H1 (cell line): ENCODE data around the gene PTPRE.

Source experiments
- ATF3 ChIP-seq: IDR thresholded peaks from 2 replicates; pipeline ENCODE4 v1.6.1; 2011; ENCODE audit warnings: low read depth, mild to moderate bottlenecking, low read length; ENCODE audit not compliant: insufficient read depth
- CTCF ChIP-seq, 3 experiments: IDR thresholded peaks; 1 replicate in 2 of 3; 2 replicates in 1 of 3; pipeline versions ENCODE4 v1.5.1 to v1.6.1; 2011; ENCODE audit warnings: low read length in 3 of 3, mild to moderate bottlenecking in 3 of 3, inconsistent platforms in 2 of 3, low read depth in 1 of 3, moderate library complexity in 1 of 3; ENCODE audit not compliant: insufficient read depth in 1 of 3; ENCODE audit errors: control extremely low read depth in 1 of 3
- EZH2 ChIP-seq: fragments of 200-600 bp; sonication (generic); IDR thresholded peaks from 2 replicates; pipeline ENCODE4 v1.7.1; 2012; ENCODE audit warnings: low read depth, mild to moderate bottlenecking, moderate library complexity, low read length, inconsistent platforms; ENCODE audit not compliant: severe bottlenecking
- GABPA ChIP-seq: IDR thresholded peaks from 2 replicates; pipeline ENCODE4 v1.6.1; 2011; ENCODE audit warnings: mild to moderate bottlenecking, low read length, moderate library complexity, borderline replicate concordance; ENCODE audit not compliant: insufficient read depth
- NRF1 ChIP-seq: IDR thresholded peaks from 2 replicates; pipeline ENCODE4 v1.6.1; 2011; ENCODE audit warnings: mild to moderate bottlenecking, low read depth, low read length, improper control_type of control experiment
- POLR2A ChIP-seq, 2 experiments: IDR thresholded peaks; 1 replicate in 1 of 2; 2 replicates in 1 of 2; pipeline ENCODE4 v1.6.1; 2011; ENCODE audit warnings: low read depth in 2 of 2, low read length in 2 of 2, mild to moderate bottlenecking in 2 of 2; ENCODE audit errors: control extremely low read depth in 1 of 2
- POLR2AphosphoS5 ChIP-seq: IDR thresholded peaks from 2 replicates; pipeline ENCODE4 v1.6.1; 2011; ENCODE audit warnings: low read depth, low read length
- RAD21 ChIP-seq, 2 experiments: IDR thresholded peaks in 1 of 2; conservative IDR thresholded peaks in 1 of 2; 2 replicates each; pipeline ENCODE4 v1.6.1; 2011; ENCODE audit warnings: low read depth in 2 of 2, low read length in 2 of 2, improper control_type of control experiment in 1 of 2, inconsistent platforms in 1 of 2, mild to moderate bottlenecking in 1 of 2, moderate library complexity in 1 of 2
- RBBP5 ChIP-seq: IDR thresholded peaks from 2 replicates; pipeline ENCODE4 v1.7.1; 2012; ENCODE audit warnings: low read depth, mild to moderate bottlenecking, inconsistent platforms, low read length, moderate library complexity, borderline replicate concordance
- SP1 ChIP-seq: IDR thresholded peaks from 2 replicates; pipeline ENCODE4 v1.6.1; 2011; ENCODE audit warnings: low read depth, low read length
- YY1 ChIP-seq: IDR thresholded peaks from 2 replicates; pipeline ENCODE4 v1.6.1; 2011; ENCODE audit warnings: low read depth, mild to moderate bottlenecking, low read length

- no peak for TF ChIP-seq EZH2
- TF ChIP-seq GABPA = no peak
- no peak for TF ChIP-seq CTCF (IDR thresholded peaks at IDR 0.05; ENCODE audit: control extremely low read depth in 1 of 3, insufficient read depth in 1 of 3, low read depth in 1 of 3, low read length in 3 of 3)
- no peak for TF ChIP-seq YY1
- TF ChIP-seq POLR2A (IDR thresholded peaks at IDR 0.05; ENCODE audit: control extremely low read depth in 1 of 2, low read depth in 2 of 2, low read length in 2 of 2) = no peak
- no peak for TF ChIP-seq SP1
- TF ChIP-seq ATF3 = no peak
- TF ChIP-seq RBBP5 = no peak
- TF ChIP-seq RAD21 (IDR thresholded peaks at IDR 0.05 in 1 of 2, conservative IDR thresholded peaks at IDR 0.05 in 1 of 2; ENCODE audit: low read depth in 2 of 2, low read length in 2 of 2) = no peak
- no peak for TF ChIP-seq POLR2AphosphoS5
- TF ChIP-seq NRF1 = no peak
Observed at GRCh38 chr10:127968659-127969058, 61.8 kb downstream of the PTPRE start.
